ENCODE data around the gene SPOCK3. TPM values are rescaled to one million over a fixed set of nuclear protein-coding genes. Genes with fewer than 3 reads are reported as not detected.

The SPOCK3 gene
- total and polyA plus RNA-seq, 2 donors (not counting 3 experiments of a cell fraction or from before 2014, with no cell fraction given) = 0.10 TPM; not detected in 1

DNA sequence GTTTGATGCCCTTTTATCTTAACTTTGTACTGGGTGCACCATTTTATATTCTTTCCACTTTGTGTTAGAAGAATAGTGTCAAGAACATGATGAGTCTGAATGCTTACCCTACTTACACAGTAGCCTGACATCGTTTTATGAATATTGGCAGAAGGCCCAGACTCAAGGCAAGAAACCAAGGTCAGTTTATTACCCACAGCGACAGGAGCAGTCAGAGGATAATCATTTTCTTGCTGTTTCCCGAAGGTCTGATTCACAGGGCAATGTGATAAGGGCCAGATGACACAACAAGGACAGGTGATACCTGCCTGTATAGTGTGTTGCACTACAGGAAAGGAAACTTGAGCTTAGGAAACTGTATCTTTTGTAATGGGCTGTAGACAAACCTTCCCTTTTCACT, 417.4 kb downstream of the SPOCK3 start:
- no peak overlapping the region for H3K4me3 ChIP-seq (replicated peaks in 1 of 3; ENCODE audit: insufficient read depth in 1 of 3, low read depth in 1 of 3, low read length in 3 of 3)
- no peaks in the 10 kb centered on the region for H4K20me1 ChIP-seq (replicated peaks; ENCODE audit: control insufficient read depth, extremely low read depth, insufficient read depth, low read length)
- no peaks in the 10 kb centered on the region for H3K4me1 ChIP-seq (ENCODE audit: control insufficient read depth, extremely low read depth, insufficient read depth, low read length)
- no peaks in the 10 kb centered on the region for H3K27me3 ChIP-seq (ENCODE audit: control insufficient read depth in 2 of 2, insufficient read depth in 2 of 2, low read length in 2 of 2)
- no peak overlapping the region for H2AFZ ChIP-seq (ENCODE audit: low read depth, low read length)
- no peak overlapping the region for H3K27ac ChIP-seq (ENCODE audit: insufficient read depth, low read depth, low read length)
- ChIA-PET POLR2A (no interaction called here), CTCF (no interaction called here)
- H3K9me3 ChIP-seq (replicated peaks; ENCODE audit: control insufficient read depth, insufficient read depth, low read length) = no peaks in the 10 kb centered on the region
- no peaks in the 10 kb centered on the region for H3K9me1 ChIP-seq (replicated peaks; ENCODE audit: control insufficient read depth, extremely low read depth, insufficient read depth, low read length)
- no peaks in the 10 kb centered on the region for H3K36me3 ChIP-seq (ENCODE audit: control insufficient read depth in 2 of 2, extremely low read depth in 1 of 2, insufficient read depth in 2 of 2, low read length in 2 of 2)
- TF ChIP-seq POLR2A (IDR thresholded peaks at IDR 0.05; ENCODE audit: low read depth, low read length) (no peak), GATA2 (IDR thresholded peaks at IDR 0.05; ENCODE audit: insufficient read depth, insufficient read length, low read depth, low read length) (no peak), EZH2 (IDR thresholded peaks at IDR 0.05; ENCODE audit: borderline replicate concordance, low read depth, low read length, severe bottlenecking) (no peak), FOS (IDR thresholded peaks at IDR 0.05; ENCODE audit: borderline replicate concordance, insufficient read depth, low read length) (no peak), JUN (IDR thresholded peaks at IDR 0.05; ENCODE audit: borderline replicate concordance, insufficient read depth, insufficient read length, low read depth) (no peak), POLR2AphosphoS5 (IDR thresholded peaks at IDR 0.05; ENCODE audit: insufficient read depth, low read depth, low read length) (no peak), MYC (IDR thresholded peaks at IDR 0.05; ENCODE audit: low read depth, low read length) (no peak)
- TF ChIP-seq, protein P1, sequence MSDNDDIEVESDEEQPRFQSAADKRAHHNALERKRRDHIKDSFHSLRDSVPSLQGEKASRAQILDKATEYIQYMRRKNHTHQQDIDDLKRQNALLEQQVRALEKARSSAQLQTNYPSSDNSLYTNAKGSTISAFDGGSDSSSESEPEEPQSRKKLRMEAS (IDR thresholded peaks at IDR 0.05; ENCODE audit: insufficient read depth, insufficient read length) = no peak
- TF ChIP-seq, protein P2, sequence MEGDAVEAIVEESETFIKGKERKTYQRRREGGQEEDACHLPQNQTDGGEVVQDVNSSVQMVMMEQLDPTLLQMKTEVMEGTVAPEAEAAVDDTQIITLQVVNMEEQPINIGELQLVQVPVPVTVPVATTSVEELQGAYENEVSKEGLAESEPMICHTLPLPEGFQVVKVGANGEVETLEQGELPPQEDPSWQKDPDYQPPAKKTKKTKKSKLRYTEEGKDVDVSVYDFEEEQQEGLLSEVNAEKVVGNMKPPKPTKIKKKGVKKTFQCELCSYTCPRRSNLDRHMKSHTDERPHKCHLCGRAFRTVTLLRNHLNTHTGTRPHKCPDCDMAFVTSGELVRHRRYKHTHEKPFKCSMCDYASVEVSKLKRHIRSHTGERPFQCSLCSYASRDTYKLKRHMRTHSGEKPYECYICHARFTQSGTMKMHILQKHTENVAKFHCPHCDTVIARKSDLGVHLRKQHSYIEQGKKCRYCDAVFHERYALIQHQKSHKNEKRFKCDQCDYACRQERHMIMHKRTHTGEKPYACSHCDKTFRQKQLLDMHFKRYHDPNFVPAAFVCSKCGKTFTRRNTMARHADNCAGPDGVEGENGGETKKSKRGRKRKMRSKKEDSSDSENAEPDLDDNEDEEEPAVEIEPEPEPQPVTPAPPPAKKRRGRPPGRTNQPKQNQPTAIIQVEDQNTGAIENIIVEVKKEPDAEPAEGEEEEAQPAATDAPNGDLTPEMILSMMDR (IDR thresholded peaks at IDR 0.05; ENCODE audit: extremely low read depth in 1 of 2, insufficient read depth in 1 of 2, low read depth in 1 of 2, low read length in 2 of 2) = no peak
- BruUV-seq (replicated peaks) = no TSS peak
- intact Hi-C loops (cut with micrococcal nuclease) (no loop called here), dilution Hi-C loops (cut with MboI; ENCODE audit: extremely low pct_ligation_motif_present, low sequenced_read_pairs) (no loop called here)
- FAIRE-seq = no peak
- no peak overlapping the region for H3K4me2 ChIP-seq (ENCODE audit: insufficient read depth, low read length)
- no peak for DNase-seq (ENCODE audit: low read depth, low spot score)
- no peak overlapping the region for H3K9ac ChIP-seq (replicated peaks; ENCODE audit: extremely low read depth, insufficient read depth, low read length)
- H3K79me2 ChIP-seq (ENCODE audit: control insufficient read depth, insufficient read depth, low read length) = no peaks in the 10 kb centered on the region
